Stimulated activated naive CD8-positive, alpha-beta T cell treated with anti-CD3 and anti-CD28 coated beads, Interleukin-15, amount 100 ng/mL, for 72 hours (primary cell): Measurements from ENCODE around the gene SENP6.
"Not testable (repeated sequence)": the region's sequence is repeated elsewhere in the genome, so short reads cannot be mapped to it uniquely, and the experiment has no call there.

Experiments
- ATAC-seq: fragments of 150-1000 bp; cut with Tn5 transposase; 2 replicates; pipeline ENCODE4 v1.10.0; 2021; ENCODE audit warnings: mild to moderate bottlenecking, moderate library complexity
- DNase-seq, 2 donors: peaks; one replicate each; pipeline ENCODE4 v3.0.0; 2021 to 2022
- H3K27ac Mint-ChIP-seq, 2 donors: one replicate each; pipeline ENCODE4 v1.8.0; 2022; ENCODE audit warnings: mild to moderate bottlenecking in 2 of 2, mixed read lengths in 2 of 2, moderate library complexity in 2 of 2
- H3K27me3 Mint-ChIP-seq: one replicate; pipeline ENCODE4 v1.8.0; 2022; ENCODE audit warnings: mixed read lengths
- H3K4me1 Mint-ChIP-seq: one replicate; pipeline ENCODE4 v1.8.0; 2022; ENCODE audit warnings: mild to moderate bottlenecking, mixed read lengths
- H3K4me3 Mint-ChIP-seq, 2 donors: one replicate each; pipeline ENCODE4 v1.8.0; 2022; ENCODE audit warnings: mild to moderate bottlenecking in 2 of 2, mixed read lengths in 2 of 2, moderate library complexity in 1 of 2
- H3K9me3 Mint-ChIP-seq, 2 donors: one replicate each; pipeline ENCODE4 v1.8.0; 2022; ENCODE audit warnings: mixed read lengths in 2 of 2

SENP6 gene, protein sequence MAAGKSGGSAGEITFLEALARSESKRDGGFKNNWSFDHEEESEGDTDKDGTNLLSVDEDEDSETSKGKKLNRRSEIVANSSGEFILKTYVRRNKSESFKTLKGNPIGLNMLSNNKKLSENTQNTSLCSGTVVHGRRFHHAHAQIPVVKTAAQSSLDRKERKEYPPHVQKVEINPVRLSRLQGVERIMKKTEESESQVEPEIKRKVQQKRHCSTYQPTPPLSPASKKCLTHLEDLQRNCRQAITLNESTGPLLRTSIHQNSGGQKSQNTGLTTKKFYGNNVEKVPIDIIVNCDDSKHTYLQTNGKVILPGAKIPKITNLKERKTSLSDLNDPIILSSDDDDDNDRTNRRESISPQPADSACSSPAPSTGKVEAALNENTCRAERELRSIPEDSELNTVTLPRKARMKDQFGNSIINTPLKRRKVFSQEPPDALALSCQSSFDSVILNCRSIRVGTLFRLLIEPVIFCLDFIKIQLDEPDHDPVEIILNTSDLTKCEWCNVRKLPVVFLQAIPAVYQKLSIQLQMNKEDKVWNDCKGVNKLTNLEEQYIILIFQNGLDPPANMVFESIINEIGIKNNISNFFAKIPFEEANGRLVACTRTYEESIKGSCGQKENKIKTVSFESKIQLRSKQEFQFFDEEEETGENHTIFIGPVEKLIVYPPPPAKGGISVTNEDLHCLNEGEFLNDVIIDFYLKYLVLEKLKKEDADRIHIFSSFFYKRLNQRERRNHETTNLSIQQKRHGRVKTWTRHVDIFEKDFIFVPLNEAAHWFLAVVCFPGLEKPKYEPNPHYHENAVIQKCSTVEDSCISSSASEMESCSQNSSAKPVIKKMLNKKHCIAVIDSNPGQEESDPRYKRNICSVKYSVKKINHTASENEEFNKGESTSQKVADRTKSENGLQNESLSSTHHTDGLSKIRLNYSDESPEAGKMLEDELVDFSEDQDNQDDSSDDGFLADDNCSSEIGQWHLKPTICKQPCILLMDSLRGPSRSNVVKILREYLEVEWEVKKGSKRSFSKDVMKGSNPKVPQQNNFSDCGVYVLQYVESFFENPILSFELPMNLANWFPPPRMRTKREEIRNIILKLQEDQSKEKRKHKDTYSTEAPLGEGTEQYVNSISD

GRCh38 chr6:75601304-75602245 is at the start of gene SENP6:
Gene SENP6, plus strand, starts transcription at chr6:75601880. Its CDS starts 645 bp downstream, at chr6:75602525.
- Mint-ChIP-seq H3K27me3 (no peaks in the 10 kb centered on the region), H3K9me3 (no peaks in the 10 kb centered on the region), H3K27ac (peak within 1 kb of the TSS; percentile 99), H3K4me1 (peaks cover 52% of the 10 kb centered on the region), H3K4me3 (peak within 1 kb of the TSS; percentile 97 to 98)
- ATAC-seq (peak; percentile 79), DNase-seq (peak; percentile 75 to 76)

DNA sequence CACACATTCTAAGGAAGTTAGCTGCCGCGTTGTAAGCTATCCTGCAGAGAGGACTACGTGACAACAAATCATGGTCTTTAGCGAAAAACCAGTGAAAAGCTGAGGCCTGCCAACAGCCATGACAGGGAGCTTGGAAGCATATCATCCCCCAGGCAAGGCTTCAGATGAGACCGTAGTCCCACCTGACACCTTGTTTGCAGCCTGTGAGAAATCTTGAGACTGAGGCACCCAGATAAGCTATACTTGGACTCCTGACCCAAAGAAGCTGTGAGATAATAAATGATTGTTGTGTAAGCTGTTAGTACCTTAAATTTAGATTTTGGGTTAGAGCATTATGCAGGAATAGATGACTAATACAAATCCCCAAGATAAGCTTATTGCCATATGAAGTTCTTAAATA is 45.4 kb upstream of the SENP6 start:
- H3K4me1 Mint-ChIP-seq = peaks cover 7% of the 10 kb centered on the region
- no peak overlapping the region for H3K27ac Mint-ChIP-seq
- H3K27me3 Mint-ChIP-seq = peaks cover 8% of the 10 kb centered on the region
- no peak overlapping the region for H3K4me3 Mint-ChIP-seq
- H3K9me3 Mint-ChIP-seq = peaks cover 0 to 5% of the 10 kb centered on the region in 2 donors
- DNase-seq (no peak), ATAC-seq (no peak)

DNA sequence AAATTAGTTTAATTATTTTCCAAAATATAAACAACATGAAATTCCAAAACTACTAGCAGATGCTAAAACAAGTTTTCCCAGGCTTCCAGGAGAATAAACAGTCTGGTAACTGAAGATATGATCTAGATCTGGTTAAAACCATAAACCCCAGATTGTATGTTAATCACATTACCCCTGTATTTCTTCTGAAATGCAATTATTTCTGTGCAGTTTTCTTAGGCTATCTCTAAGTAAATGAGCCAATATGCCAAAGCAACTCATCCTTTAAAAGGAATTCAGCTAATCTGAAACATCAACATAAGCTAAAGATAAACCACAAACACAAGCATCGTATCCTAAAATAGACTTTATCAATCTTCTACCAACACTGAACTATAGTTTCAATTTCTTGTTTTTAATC is 44.6 kb upstream of the SENP6 start:
- H3K9me3 Mint-ChIP-seq = peaks cover 0 to 5% of the 10 kb centered on the region in 2 donors
- H3K4me1 Mint-ChIP-seq = no peaks in the 10 kb centered on the region
- peaks cover 10% of the 10 kb centered on the region for H3K27me3 Mint-ChIP-seq
- no peak for ATAC-seq
- DNase-seq = no peak
- H3K27ac Mint-ChIP-seq = no peak overlapping the region
- no peak overlapping the region for H3K4me3 Mint-ChIP-seq

- DNase-seq (no peak), ATAC-seq (peak; percentile 75)
- Mint-ChIP-seq H3K27me3 (peaks cover 39% of the 10 kb centered on the region), H3K27ac (no peak overlapping the region), H3K4me1 (no peaks in the 10 kb centered on the region), H3K4me3 (no peak overlapping the region), H3K9me3 (peaks cover 27% of the 10 kb centered on the region in 2 donors)
These were observed 38.6 kb upstream of the SENP6 start for GRCh38 chr6:75563032-75563431.

DNA sequence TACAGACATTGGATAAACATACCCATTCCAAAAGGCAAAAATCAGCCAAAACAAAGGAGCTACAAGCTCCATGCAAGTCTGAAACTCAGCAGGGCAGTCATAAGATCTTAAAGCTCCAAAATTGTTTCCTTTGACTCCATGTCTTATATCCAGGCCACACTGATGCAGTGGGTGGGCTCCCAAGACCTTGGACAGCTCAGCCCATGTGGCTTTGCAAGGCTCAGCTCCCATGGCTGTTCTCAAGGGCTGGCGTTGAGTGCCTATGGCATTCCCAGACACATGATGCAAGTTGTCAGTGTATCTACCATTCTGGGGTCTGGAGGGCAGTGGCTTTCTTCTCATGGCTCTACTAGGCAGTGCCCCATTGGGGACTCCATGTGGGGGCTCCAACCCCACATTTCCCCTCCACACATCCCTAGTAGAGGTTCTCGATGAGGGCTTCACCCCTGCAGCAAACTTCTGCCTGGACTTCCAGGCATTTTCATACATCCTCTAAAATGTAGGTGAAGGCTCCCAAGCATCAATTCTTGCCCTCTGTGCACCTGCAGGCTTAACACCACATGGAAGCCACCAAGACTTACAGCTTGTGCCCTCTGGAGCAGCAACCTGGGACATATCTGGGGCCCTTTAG is 35.4 kb upstream of the SENP6 start:
- H3K9me3 Mint-ChIP-seq = peaks cover 23 to 27% of the 10 kb centered on the region in 2 donors
- ATAC-seq (no peak), DNase-seq (no peak)
- H3K27me3 Mint-ChIP-seq = peaks cover 38% of the 10 kb centered on the region
- H3K27ac Mint-ChIP-seq = no peak overlapping the region
- H3K4me3 Mint-ChIP-seq = no peak overlapping the region
- H3K4me1 Mint-ChIP-seq = no peaks in the 10 kb centered on the region

- Mint-ChIP-seq H3K4me3 (no peak overlapping the region), H3K27ac (no peak overlapping the region), H3K9me3 (peaks cover 23 to 27% of the 10 kb centered on the region in 2 donors), H3K4me1 (no peaks in the 10 kb centered on the region), H3K27me3 (peaks cover 30% of the 10 kb centered on the region)
- DNase-seq (no peak), ATAC-seq (no peak)
These were observed 33.6 kb upstream of the SENP6 start for GRCh38 chr6:75568100-75568499.

DNA sequence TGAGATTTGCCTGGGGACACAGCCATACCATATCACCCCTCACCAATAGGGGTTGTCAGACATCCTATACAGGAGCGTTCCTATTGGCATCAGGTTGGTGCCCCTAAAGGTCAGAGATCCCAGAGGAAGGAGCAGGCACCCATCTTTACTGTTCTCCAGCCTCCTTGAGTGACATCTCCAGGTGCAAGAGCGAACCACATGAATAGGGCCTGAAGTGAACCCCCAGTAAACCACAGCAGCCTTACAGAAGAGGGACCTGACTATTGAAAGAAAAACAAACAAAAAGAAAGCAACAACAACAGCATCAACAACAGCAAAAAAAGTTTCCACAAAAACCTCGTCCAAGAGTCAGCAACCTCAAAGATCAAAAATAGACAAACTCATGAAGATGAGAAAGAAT is 32.7 kb upstream of the SENP6 start:
- H3K27me3 Mint-ChIP-seq = peaks cover 30% of the 10 kb centered on the region

GRCh38 chr6:75570671-75571070 is 31.0 kb upstream of the SENP6 start:
- Mint-ChIP-seq H3K9me3 (peaks cover 10 to 19% of the 10 kb centered on the region in 2 donors), H3K27me3 (peaks cover 15% of the 10 kb centered on the region)
- not testable (repeated sequence) for ATAC-seq, DNase-seq, H3K4me1 Mint-ChIP-seq, H3K4me3 Mint-ChIP-seq, H3K27ac Mint-ChIP-seq

More for the DNA sequence above, 32.7 kb upstream of the SENP6 start:
- no peak overlapping the region for H3K27ac Mint-ChIP-seq
- no peaks in the 10 kb centered on the region for H3K4me1 Mint-ChIP-seq
- peaks cover 23 to 27% of the 10 kb centered on the region in 2 donors for H3K9me3 Mint-ChIP-seq
- DNase-seq (no peak), ATAC-seq (no peak)
- H3K4me3 Mint-ChIP-seq = no peak overlapping the region

- peaks cover 8% of the 10 kb centered on the region for H3K27me3 Mint-ChIP-seq
- no peak for ATAC-seq
- H3K4me3 Mint-ChIP-seq = no peak overlapping the region
- peaks cover 3 to 5% of the 10 kb centered on the region in 2 donors for H3K9me3 Mint-ChIP-seq
- no peak for DNase-seq
- H3K4me1 Mint-ChIP-seq = no peaks in the 10 kb centered on the region
- no peak overlapping the region for H3K27ac Mint-ChIP-seq
These were observed 29.6 kb upstream of the SENP6 start for GRCh38 chr6:75572072-75572471.

DNA sequence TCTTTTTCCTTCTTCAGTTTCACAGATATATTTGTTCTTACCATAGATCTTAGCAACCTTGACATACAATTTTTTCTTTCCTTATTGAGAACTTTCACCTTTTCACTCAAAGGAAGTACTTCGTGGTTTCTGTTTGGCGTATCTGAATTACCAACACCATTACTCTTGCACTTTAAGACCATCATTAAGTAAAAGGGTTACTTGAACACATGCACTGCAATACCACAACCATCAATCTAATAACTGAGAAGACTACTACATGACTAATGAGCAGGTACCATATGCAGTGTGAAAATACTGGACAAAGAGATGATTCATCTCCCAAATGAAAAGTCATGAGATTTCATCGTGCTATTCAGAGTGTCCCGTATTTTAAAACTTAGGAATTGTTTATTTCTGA is 21.7 kb upstream of the SENP6 start:
- peaks cover 18% of the 10 kb centered on the region for H3K4me1 Mint-ChIP-seq
- peaks cover 10% of the 10 kb centered on the region for H3K27me3 Mint-ChIP-seq
- peak overlapping the region; percentile 6 to 19 for H3K4me3 Mint-ChIP-seq
- H3K9me3 Mint-ChIP-seq = no peaks in the 10 kb centered on the region
- H3K27ac Mint-ChIP-seq = peak overlapping the region in 1 of 2 donors; percentile 42
- ATAC-seq (peak; percentile 99), DNase-seq (no peak)

GRCh38 chr6:75581231-75581630 is 20.4 kb upstream of the SENP6 start:
- DNase-seq (no peak), ATAC-seq (no peak)
- Mint-ChIP-seq H3K4me1 (peaks cover 18% of the 10 kb centered on the region), H3K9me3 (no peaks in the 10 kb centered on the region), H3K27ac (no peak overlapping the region), H3K27me3 (peaks cover 10% of the 10 kb centered on the region), H3K4me3 (no peak overlapping the region)

DNA sequence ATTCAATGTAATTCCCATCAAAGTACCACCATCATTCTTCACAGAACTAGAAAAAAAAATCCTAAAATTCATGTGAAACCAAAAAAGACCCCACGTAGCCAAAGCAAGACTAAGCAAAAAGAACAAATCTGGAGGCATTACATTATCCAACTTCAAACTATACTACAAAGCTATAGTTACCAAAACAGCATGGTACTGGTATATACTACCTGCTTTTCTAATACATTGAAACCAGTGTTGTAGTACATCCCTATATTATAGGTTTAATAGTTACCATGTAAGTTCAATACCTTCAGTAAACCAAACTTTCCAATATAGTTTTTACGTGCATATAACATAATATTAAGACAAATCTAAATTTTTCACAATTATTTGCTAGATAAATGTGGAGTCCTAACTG is 17.1 kb upstream of the SENP6 start:
- not testable (repeated sequence) for H3K4me3 Mint-ChIP-seq, H3K27me3 Mint-ChIP-seq, H3K9me3 Mint-ChIP-seq, ATAC-seq, DNase-seq, H3K27ac Mint-ChIP-seq
- peaks cover 15% of the 10 kb centered on the region for H3K4me1 Mint-ChIP-seq

DNA sequence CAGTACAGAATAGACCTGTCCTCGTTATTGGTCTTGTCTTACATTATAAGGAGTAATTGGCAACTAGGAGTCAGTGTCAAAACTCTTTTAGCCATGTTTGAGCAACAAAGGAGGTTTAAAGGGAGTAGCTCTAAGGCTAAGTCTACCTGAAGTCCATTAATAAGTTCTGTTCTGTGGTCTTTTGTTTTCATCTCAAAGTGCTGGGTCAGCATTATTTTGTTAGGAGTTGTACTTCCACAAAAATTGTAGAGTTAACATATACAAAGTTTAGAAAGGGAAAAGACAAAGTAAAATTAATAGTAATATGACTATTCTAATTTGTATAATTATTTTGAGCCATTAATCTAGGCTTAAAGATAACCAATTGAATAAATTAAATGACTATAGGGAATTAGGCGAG is 12.7 kb upstream of the SENP6 start:
- H3K27ac Mint-ChIP-seq = no peak overlapping the region
- DNase-seq (no peak), ATAC-seq (no peak)
- peaks cover 2% of the 10 kb centered on the region for H3K27me3 Mint-ChIP-seq
- H3K9me3 Mint-ChIP-seq = no peaks in the 10 kb centered on the region
- H3K4me1 Mint-ChIP-seq = peaks cover 6% of the 10 kb centered on the region
- H3K4me3 Mint-ChIP-seq = no peak overlapping the region

DNA sequence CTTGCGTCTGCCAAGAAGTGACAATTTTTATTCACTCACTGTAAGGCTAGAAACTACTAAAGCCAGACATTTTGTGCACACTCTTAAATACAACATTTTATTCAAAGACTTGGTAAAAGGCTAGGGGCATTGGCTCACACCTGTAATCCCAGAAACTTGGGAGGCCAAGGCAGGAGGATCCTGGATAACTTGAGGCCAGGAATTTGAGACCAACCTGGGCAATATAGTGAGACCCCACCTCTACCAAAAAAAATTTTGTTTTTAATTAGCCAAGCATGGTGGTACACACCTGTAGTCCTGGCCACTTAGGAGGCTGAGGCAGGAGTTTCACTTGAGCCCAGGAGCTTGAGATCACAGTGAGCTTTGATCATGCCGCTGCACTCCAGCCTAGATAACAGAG is 11.3 kb upstream of the SENP6 start:
- Mint-ChIP-seq H3K27me3 (no peaks in the 10 kb centered on the region), H3K9me3 (no peaks in the 10 kb centered on the region), H3K4me1 (peaks cover 6% of the 10 kb centered on the region), H3K27ac (no peak overlapping the region), H3K4me3 (no peak overlapping the region)
- no peak for ATAC-seq
- no peak for DNase-seq
